ENCODE results near the gene VPS18.

VPS18 gene

GRCh38 chr15:40929660-40930429 lies 35.6 kb downstream of the VPS18 start:
- in situ Hi-C loops (cut with HindIII; ENCODE audit: low sequenced_read_pairs) = no loop called here
- DNase-seq (ENCODE audit: low read depth, low spot score) = peak; percentile 56
- TF ChIP-seq, protein P1, sequence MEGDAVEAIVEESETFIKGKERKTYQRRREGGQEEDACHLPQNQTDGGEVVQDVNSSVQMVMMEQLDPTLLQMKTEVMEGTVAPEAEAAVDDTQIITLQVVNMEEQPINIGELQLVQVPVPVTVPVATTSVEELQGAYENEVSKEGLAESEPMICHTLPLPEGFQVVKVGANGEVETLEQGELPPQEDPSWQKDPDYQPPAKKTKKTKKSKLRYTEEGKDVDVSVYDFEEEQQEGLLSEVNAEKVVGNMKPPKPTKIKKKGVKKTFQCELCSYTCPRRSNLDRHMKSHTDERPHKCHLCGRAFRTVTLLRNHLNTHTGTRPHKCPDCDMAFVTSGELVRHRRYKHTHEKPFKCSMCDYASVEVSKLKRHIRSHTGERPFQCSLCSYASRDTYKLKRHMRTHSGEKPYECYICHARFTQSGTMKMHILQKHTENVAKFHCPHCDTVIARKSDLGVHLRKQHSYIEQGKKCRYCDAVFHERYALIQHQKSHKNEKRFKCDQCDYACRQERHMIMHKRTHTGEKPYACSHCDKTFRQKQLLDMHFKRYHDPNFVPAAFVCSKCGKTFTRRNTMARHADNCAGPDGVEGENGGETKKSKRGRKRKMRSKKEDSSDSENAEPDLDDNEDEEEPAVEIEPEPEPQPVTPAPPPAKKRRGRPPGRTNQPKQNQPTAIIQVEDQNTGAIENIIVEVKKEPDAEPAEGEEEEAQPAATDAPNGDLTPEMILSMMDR (IDR thresholded peaks at IDR 0.05; ENCODE audit: low read depth, low read length) = no peak
- H3K4me3 ChIP-seq (ENCODE audit: low read depth, low read length) = peak overlapping the region; percentile 25

GRCh38 chr15:40930430-40931299 lies 36.4 kb downstream of the VPS18 start:
- TF ChIP-seq, protein P1 (IDR thresholded peaks at IDR 0.05; ENCODE audit: low read depth, low read length) = peak; percentile 46
- in situ Hi-C loops (cut with HindIII; ENCODE audit: low sequenced_read_pairs) = no loop called here
- no peak for DNase-seq (ENCODE audit: low read depth, low spot score)
- peak overlapping the region; percentile 5 for H3K4me3 ChIP-seq (ENCODE audit: low read depth, low read length)

DNA sequence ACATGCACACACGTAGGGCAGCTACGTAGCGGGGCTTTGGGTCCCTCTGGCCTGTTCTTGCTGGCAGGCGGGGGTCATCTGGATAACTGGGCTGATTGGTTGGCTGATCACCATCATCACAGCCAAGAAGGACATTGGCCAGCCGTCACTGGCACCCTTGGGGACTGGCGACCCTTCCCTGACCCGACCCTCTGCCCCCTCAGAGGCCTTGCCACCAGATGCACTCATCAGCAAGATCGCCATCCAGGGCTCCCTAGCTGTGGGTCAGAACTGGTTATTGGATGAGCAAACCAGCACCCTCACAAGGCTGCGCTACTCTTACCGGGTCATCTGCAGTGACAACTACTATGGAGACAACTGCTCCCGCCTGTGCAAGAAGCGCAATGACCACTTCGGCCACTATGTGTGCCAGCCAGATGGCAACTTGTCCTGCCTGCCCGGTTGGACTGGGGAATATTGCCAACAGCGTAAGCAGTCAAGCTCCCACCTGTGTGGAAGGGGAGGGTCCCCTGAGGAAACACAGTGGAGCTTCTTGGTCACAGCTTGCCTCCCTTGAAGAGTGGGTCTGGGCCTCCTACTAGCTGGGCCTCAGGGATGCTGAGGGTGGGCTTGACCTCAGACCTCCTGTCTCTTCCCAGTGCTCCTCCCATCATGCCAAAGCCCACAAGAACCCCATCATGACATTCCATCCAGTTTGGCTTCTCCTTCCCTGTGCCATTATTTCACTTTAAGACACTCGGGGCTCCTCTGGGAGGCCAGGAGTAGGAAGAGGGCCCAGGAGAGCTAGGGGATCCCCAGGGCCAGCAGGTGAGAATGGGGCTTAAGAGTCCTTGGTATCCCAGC lies 37.3 kb downstream of the VPS18 start:
- in situ Hi-C loops (cut with HindIII; ENCODE audit: low sequenced_read_pairs) = no loop called here
- H3K4me3 ChIP-seq (ENCODE audit: low read depth, low read length) = no peak overlapping the region
- no peak for DNase-seq (ENCODE audit: low read depth, low spot score)
- TF ChIP-seq, protein P1 (IDR thresholded peaks at IDR 0.05; ENCODE audit: low read depth, low read length) = no peak

DNA sequence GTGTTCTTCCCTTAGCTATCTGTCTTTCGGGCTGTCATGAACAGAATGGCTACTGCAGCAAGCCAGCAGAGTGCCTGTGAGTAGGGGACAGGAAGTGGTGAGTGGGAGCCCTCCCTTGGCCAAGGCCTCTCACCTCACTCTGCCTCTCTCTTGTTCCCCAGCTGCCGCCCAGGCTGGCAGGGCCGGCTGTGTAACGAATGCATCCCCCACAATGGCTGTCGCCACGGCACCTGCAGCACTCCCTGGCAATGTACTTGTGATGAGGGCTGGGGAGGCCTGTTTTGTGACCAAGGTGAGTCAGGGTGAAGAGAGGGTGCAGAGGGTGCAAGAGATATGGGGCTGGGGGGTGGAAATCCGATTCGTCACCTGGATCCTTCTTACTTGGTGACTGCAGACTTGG lies 37.9 kb downstream of the VPS18 start:
- no peak overlapping the region for H3K4me3 ChIP-seq (ENCODE audit: low read depth, low read length)
- DNase-seq (ENCODE audit: low read depth, low spot score) = no peak
- TF ChIP-seq, protein P1 (IDR thresholded peaks at IDR 0.05; ENCODE audit: low read depth, low read length) = no peak
- in situ Hi-C loops (cut with HindIII; ENCODE audit: low sequenced_read_pairs) = no loop called here

DNA sequence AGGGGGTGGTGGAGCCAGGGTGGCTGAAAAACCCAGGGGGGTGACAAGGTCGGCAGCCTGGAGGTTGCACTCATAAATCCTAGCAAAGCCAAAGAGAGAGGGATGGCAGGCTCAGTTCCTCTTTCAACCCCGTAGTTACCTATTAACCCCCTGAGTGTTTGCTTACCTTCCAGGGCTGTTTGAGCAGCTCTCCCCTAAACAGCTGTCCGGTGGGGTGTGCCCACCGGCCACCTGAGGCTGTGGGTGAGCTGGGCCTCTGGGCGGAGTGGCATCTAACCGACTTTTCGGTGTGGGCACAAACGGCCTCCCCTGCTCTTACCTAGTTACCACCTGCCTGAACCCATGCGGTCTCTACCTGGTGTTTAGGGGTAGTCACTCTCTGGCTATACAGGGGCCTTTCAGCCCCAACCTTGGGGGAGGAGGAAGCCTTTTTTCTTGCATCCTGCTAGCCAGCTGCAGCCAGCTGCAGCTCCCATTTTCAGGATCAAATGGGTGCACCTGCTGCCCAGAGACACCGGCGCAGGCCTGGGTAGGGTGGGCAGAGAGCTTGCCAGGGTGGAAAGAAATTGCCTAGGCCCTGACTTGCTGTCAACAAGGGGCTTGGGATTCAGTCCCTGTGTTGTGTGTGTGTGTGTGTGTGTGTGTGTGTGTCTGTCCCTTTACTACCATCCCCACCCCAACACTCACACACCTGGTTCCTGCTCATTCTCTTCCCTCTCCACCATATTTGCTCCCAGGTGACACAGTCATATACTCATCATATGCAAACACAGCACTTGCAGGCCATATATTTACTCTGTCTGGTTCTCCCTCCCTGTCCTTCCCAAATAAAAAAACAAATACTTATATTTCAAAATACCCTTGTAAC lies 38.6 kb downstream of the VPS18 start:
- DNase-seq (ENCODE audit: low read depth, low spot score) = no peak
- H3K4me3 ChIP-seq (ENCODE audit: low read depth, low read length) = no peak overlapping the region
- TF ChIP-seq, protein P1 (IDR thresholded peaks at IDR 0.05; ENCODE audit: low read depth, low read length) = no peak
- in situ Hi-C loops (cut with HindIII; ENCODE audit: low sequenced_read_pairs) = no loop called here
